T-helper 2 cell (primary cell): ENCODE measurements around the gene COPG1.
A peak's percentile ranks its signal among the peaks of the same experiment; 100 is the strongest.

Experiments used
- DNase-seq, 5 experiments: peaks; one replicate each; pipeline versions ENCODE4 v3.0.0 to v3.0.0-alpha.2; 2012 to 2022

COPG1 gene

GRCh38 chr3:129313665-129314385 lies 64.4 kb downstream of the COPG1 start:
- peak in 1 of 5 experiments; percentile 60 for DNase-seq

- peak in 4 of 5 experiments; percentile 16 to 78 (median 30) for DNase-seq
Observed at GRCh38 chr3:129314386-129315222, 65.2 kb downstream of the COPG1 start.

- peak in 4 of 5 experiments; percentile 11 to 67 (median 29) for DNase-seq
Observed at GRCh38 chr3:129315223-129315997, 66.0 kb downstream of the COPG1 start.

GRCh38 chr3:129315998-129316247 lies 66.5 kb downstream of the COPG1 start:
- DNase-seq = no peak

GRCh38 chr3:129316248-129317013 lies 67.0 kb downstream of the COPG1 start:
- DNase-seq = peak; percentile 70 to 86 (median 82)

- DNase-seq = no peak
Observed at GRCh38 chr3:129317014-129317771, 67.8 kb downstream of the COPG1 start.

GRCh38 chr3:129317848-129318247 lies 68.4 kb downstream of the COPG1 start:
- DNase-seq = no peak

- DNase-seq = no peak
Observed at GRCh38 chr3:129318921-129319320, 69.5 kb downstream of the COPG1 start.

- no peak for DNase-seq
Observed at GRCh38 chr3:129320261-129320660, 70.9 kb downstream of the COPG1 start.

- DNase-seq = no peak
Observed at GRCh38 chr3:129320825-129321487, 71.5 kb downstream of the COPG1 start.

GRCh38 chr3:129321887-129322286 lies 72.5 kb downstream of the COPG1 start:
- DNase-seq = no peak

- no peak for DNase-seq
Observed at GRCh38 chr3:129323651-129324294, 74.4 kb downstream of the COPG1 start.

GRCh38 chr3:129324855-129325254 lies 75.4 kb downstream of the COPG1 start:
- no peak for DNase-seq

GRCh38 chr3:129325383-129325782 lies 76.0 kb downstream of the COPG1 start:
- DNase-seq = no peak

- no peak for DNase-seq
Observed at GRCh38 chr3:129326138-129326537, 76.7 kb downstream of the COPG1 start.

- DNase-seq = no peak
Observed at GRCh38 chr3:129326595-129326994, 77.2 kb downstream of the COPG1 start.
